HepG2 (cell line): ENCODE measurements around the gene CCL4. TPM values are rescaled to one million over a fixed set of nuclear protein-coding genes. Genes with fewer than 3 reads are reported as not detected.

Source experiments
- ATAC-seq: fragments of 200-7000 bp; cut with Tn5 transposase; 3 replicates; pipeline ENCODE4 v1.9.1; 2020; ENCODE audit warnings: mild to moderate bottlenecking, moderate library complexity
- BruUV-seq: library from RNA; stranded (reverse); fragments of 400-500 nt; replicated peaks from 2 replicates; lab custom pipeline; 2021; lab: Mats Ljungman, UMichigan
- CTCF ChIA-PET: fragments of 300-600 bp; formaldehyde crosslinking; extraction: SDS; loops from one replicate; lab custom pipeline; 2021; ENCODE audit warnings: low total read pairs, inconsistent platforms, low intra/inter-chr PET ratio; lab: Yijun Ruan, JAX
- POLR2A ChIA-PET: fragments of 350-600 bp; sonication (Branson Sonifier 250); formaldehyde crosslinking; loops from one replicate; lab custom pipeline; 2020; ENCODE audit warnings: antibody characterized with exemption, inconsistent platforms; lab: Yijun Ruan, JAX
- DNase-seq: peaks from one replicate; pipeline ENCODE4 v3.0.0-alpha.2; 2015; ENCODE audit warnings: low spot score
- FAIRE-seq: peaks from 3 replicates; lab custom pipeline; 2011; peaks lifted over from hg19 to GRCh38; lab: Jason Lieb, UNC
- H2AFZ ChIP-seq: one replicate; pipeline ENCODE4 v1.6.1; 2011; ENCODE audit warnings: low read length, inconsistent platforms
- H3K27ac ChIP-seq: fragments of 300-600 bp; 3 replicates; pipeline ENCODE4 v1.8.0; 2011; ENCODE audit warnings: mixed run types, mild to moderate bottlenecking, mixed read lengths, low read length, inconsistent platforms; ENCODE audit not compliant: insufficient read depth; ENCODE audit errors: extremely low read length
- H3K27me3 ChIP-seq, 2 experiments: fragments of 200-600 bp in 1 of 2; 2 replicates in 1 of 2; 3 replicates in 1 of 2; pipeline versions ENCODE4 v1.6.0 to v1.8.0; 2011; ENCODE audit warnings: low read length in 2 of 2, mild to moderate bottlenecking in 2 of 2, moderate library complexity in 2 of 2, inconsistent platforms in 1 of 2; ENCODE audit not compliant: insufficient read depth in 2 of 2, control insufficient read depth in 1 of 2
- H3K36me3 ChIP-seq, 2 experiments: fragments of 200-600 bp in 1 of 2; replicated peaks in 1 of 2; 2 replicates in 1 of 2; 3 replicates in 1 of 2; pipeline versions ENCODE4 v1.5.1 to v1.8.0; 2011; ENCODE audit warnings: low read length in 2 of 2, inconsistent platforms in 1 of 2; ENCODE audit not compliant: insufficient read depth in 2 of 2, control insufficient read depth in 1 of 2
- H3K4me1 ChIP-seq: 2 replicates; pipeline ENCODE4 v1.5.1; 2012; ENCODE audit warnings: low read length, inconsistent platforms; ENCODE audit not compliant: insufficient read depth
- H3K4me2 ChIP-seq: 2 replicates; pipeline ENCODE4 v1.6.0; 2011; ENCODE audit warnings: low read depth, low read length, inconsistent platforms
- H3K4me3 ChIP-seq, 3 experiments: fragments of 200-600 bp in 1 of 3; sonication (generic), shearing (Covaris generic) in 1 of 3; replicated peaks in 1 of 3; 2 replicates each; pipeline ENCODE4 v1.5.1; 2011 to 2016; ENCODE audit warnings: low read length in 3 of 3, inconsistent platforms in 2 of 3, low read depth in 2 of 3, mild to moderate bottlenecking in 2 of 3, control low read depth in 1 of 3, mixed read lengths in 1 of 3; ENCODE audit not compliant: insufficient read depth in 1 of 3
- H3K79me2 ChIP-seq: one replicate; pipeline ENCODE4 v1.6.1; 2011; ENCODE audit warnings: low read length, inconsistent platforms; ENCODE audit not compliant: insufficient read depth
- H3K9ac ChIP-seq: 2 replicates; pipeline ENCODE4 v1.6.0; 2011; ENCODE audit warnings: mild to moderate bottlenecking, low read depth, low read length, inconsistent platforms; ENCODE audit not compliant: insufficient read depth
- H3K9me3 ChIP-seq: 2 replicates; pipeline ENCODE4 v1.5.1; 2012; ENCODE audit warnings: mild to moderate bottlenecking, low read length
- H4K20me1 ChIP-seq: 2 replicates; pipeline ENCODE4 v1.6.0; 2011; ENCODE audit warnings: inconsistent platforms, mild to moderate bottlenecking, low read length, moderate library complexity; ENCODE audit not compliant: insufficient read depth
- ATF6 ChIP-seq: sonication (generic); formaldehyde crosslinking; conservative IDR thresholded peaks from 2 replicates; pipeline ENCODE4 v1.4.0; 2020; ENCODE audit warnings: missing genetic modification reagents
- FOSL1 ChIP-seq: sonication (generic); formaldehyde crosslinking; IDR thresholded peaks from 2 replicates; pipeline ENCODE4 v1.9.0; 2021; ENCODE audit warnings: missing genetic modification reagents, borderline replicate concordance
- ISX ChIP-seq: sonication (generic); formaldehyde crosslinking; conservative IDR thresholded peaks from 2 replicates; pipeline ENCODE4 v1.5.0; 2020; ENCODE audit warnings: missing genetic modification reagents
- MIXL1 ChIP-seq: IDR thresholded peaks from 2 replicates; pipeline ENCODE4 v1.6.1; 2016
- ZNF264 ChIP-seq: sonication (generic); formaldehyde crosslinking; IDR thresholded peaks from 2 replicates; pipeline ENCODE4 v1.4.0; 2020; ENCODE audit warnings: missing genetic modification reagents
- ZNF496 ChIP-seq: sonication (generic); formaldehyde crosslinking; IDR thresholded peaks from 2 replicates; pipeline ENCODE4 v1.8.1; 2023; ENCODE audit warnings: mild to moderate bottlenecking, moderate library complexity, missing genetic modification reagents; ENCODE audit not compliant: insufficient replicate concordance
- WGBS: methylation state at CpG from one replicate; pipeline ENCODE4 v1.1.6; 2017; ENCODE audit warnings: low lambda C conversion rate; 5-methylcytosine and 5-hydroxymethylcytosine counted together
- in situ Hi-C: cut with HindIII; loops from 2 replicates; pipeline ENCODE4 v1.10.0; 2017; ENCODE audit warnings: low pct_unique_long_range_greater_than_20kb; ENCODE audit not compliant: extremely low pct_ligation_motif_present
- intact Hi-C: fragments of 100-400 bp; cut with micrococcal nuclease; formaldehyde crosslinking; loops from one replicate; pipeline ENCODE4 v1.10.0; 2022; ENCODE audit not compliant: unreplicated experiment
- polyA plus RNA-seq, 8 experiments: library from polyadenylated mRNA; depleted of rRNA in 3 of 8; stranded (reverse) in 7 of 8; unstranded in 1 of 8; fragments of >200 nt; fragmentation: Illumina TruSeq in 4 of 8; extraction: Trizol in 4 of 8; gene quantifications; 2 replicates each; pipeline versions ENCODE4 v1.2.1 to v1.2.3, GENCODE V29; 2011 to 2016; ENCODE audit warnings: low read depth in 4 of 8, missing spikeins in 1 of 8, mixed read lengths in 1 of 8; ENCODE audit not compliant: insufficient read depth in 1 of 8
- total RNA-seq, 5 experiments: library from RNA; depleted of rRNA; stranded (reverse); fragments of >200 nt; fragmentation: Illumina TruSeq; extraction: Trizol; gene quantifications; 2 replicates each; pipeline ENCODE4 v1.2.3, GENCODE V29; 2016; ENCODE audit warnings: low read depth in 1 of 5

Gene CCL4
- total and polyA plus RNA-seq, 2 of the 13 experiments (the other 11 are each of a cell fraction or from before 2014, with no cell fraction given), result not detected

- TF ChIP-seq FOSL1 (CRISPR knock-in tag), result no peak
Measured at GRCh38 chr17:36060816-36061215, 42.8 kb upstream of the CCL4 start (continued).

GRCh38 chr17:36063786-36064541 is 39.7 kb upstream of the CCL4 start, which contains the start of gene CCL18:
Gene CCL18 (plus strand): TSS chr17:36064272. CDS start chr17:36064343, 71 bp downstream.
- 0 out of 5 replicates have a peak, but pooled peaks cover 0 to 4% of the 10 kb centered on the region in 2 experiments for H3K27me3 ChIP-seq
- DNase-seq, result no peak
- no peaks in the 10 kb centered on the region for H3K79me2 ChIP-seq
- no peak for TF ChIP-seq ISX (CRISPR knock-in tag)
- no peak for TF ChIP-seq MIXL1 (CRISPR knock-in tag)
- no peak for TF ChIP-seq ZNF496 (CRISPR knock-in tag)
- TF ChIP-seq ATF6 (CRISPR knock-in tag), result no peak
- TF ChIP-seq ZNF264 (CRISPR knock-in tag), result no peak
- ChIA-PET CTCF (no interaction called here), POLR2A (no interaction called here)
- no peak for ATAC-seq
- H3K9me3 ChIP-seq, result no peaks in the 10 kb centered on the region
- intact Hi-C loops, result no loop called here
- H3K9ac ChIP-seq, result no peak within 1 kb of the TSS
- H3K36me3 ChIP-seq, result no peaks in the 10 kb centered on the region
- FAIRE-seq, result no peak
- H2AFZ ChIP-seq, result no peak within 1 kb of the TSS
- in situ Hi-C loops, result loop anchor here (10.0 kb wide), 1 partner anchor 59 kb away; the partner anchor contains the start of gene CCL15
- no peak within 1 kb of the TSS for H3K4me3 ChIP-seq
- 4% methylated on average over 5 of the region's 5 CpGs for WGBS
- H3K4me1 ChIP-seq, result no peaks in the 10 kb centered on the region
- no TSS peak for BruUV-seq
- H3K27ac ChIP-seq, result no peak within 1 kb of the TSS
- no peak within 1 kb of the TSS for H3K4me2 ChIP-seq
- no peaks in the 10 kb centered on the region for H4K20me1 ChIP-seq
